GM21447 (cell line): ENCODE results near the gene RIMBP3B.
"Not testable (repeated sequence)": the region's sequence is repeated elsewhere in the genome, so short reads cannot be mapped to it uniquely, and the experiment has no call there.

Experiments used
- ATAC-seq: cut with Tn5 transposase; IDR thresholded peaks from one replicate; pipeline ENCODE4 v1.9.1; 2021; ENCODE audit not compliant: unreplicated experiment

RIMBP3B gene

DNA sequence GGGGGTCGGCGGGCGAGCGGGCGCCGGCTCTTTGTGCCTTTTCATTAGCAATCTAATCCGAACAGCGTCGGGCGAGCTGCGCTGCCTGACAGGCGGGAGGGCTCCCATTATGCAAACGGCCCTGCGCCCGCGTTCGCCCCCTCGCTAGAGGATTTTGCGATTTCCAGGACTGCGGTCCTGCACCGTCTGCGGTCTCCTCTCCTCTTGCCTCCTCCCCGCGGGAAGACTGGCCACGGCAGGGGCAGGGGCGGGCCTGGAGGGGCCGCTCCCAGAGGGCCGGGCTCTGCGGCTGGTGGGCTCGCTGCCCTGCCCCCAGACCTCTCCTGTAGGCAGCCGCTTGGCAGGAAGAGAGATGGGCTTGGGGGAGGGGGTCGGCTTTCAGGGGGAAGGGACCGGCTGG lies 34.3 kb downstream of the RIMBP3B start:
- peak; percentile 24 for ATAC-seq

DNA sequence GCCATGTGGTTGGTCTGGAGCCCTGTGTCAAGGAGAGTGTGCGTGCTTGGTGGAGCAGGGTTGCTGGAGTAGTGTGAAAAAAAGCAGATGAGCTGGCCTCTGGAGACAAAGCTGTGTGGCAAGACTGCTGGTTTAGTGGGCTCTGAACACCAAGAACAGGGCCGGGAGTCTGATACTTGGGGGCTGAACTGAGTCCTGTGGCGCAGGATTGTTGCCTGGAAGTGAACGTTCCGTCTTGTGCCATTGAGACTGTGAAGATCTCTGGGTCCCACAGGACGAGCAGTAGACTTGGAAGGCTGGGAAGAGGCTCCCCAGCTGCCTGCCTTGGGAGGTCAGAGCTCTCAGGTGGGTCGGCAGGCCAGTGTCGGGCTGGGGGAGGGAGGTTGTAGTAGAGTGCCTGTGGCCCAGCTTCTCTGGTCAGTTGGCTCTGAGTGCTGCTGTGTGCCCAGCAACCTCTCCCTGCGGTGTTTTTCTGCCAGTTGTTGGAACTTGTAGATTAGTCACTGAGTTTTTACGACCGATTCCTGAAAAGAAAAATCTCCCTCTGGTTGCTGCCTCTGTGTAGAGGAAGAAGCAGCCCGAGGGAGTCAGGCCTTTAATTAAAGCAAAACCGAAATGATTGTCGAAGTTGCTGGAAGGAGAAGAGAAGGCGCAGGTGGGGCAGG lies 35.6 kb downstream of the RIMBP3B start:
- ATAC-seq: not testable (repeated sequence)

DNA sequence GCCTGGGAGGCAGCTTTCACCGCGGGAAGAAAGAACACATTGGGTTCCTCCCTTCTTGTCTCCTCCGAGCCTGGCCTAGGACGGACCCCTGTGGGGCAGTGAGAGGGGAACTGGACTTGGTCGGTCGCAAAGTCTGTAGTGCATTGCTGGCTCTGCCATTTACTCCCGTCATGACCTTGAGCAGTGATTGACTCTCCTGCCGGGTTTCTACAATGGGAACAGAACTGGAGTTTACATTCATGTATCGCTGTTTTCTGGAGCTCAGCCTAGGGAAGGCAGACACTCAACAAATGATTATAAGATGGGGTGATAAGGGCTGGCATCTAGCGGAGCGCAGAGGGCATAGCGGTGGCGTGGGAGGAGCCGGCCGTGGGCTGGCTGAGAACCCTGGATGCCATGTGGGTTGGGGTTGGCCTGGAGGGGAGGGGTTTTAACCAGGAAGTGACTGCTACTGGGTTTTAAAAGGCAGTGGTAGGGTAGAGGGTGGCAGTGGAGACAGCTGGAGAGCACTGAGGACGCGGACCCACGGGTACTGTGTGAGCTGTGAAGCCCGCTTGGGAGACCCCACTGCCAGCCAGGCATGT lies 36.7 kb downstream of the RIMBP3B start:
- ATAC-seq: not testable (repeated sequence)

DNA sequence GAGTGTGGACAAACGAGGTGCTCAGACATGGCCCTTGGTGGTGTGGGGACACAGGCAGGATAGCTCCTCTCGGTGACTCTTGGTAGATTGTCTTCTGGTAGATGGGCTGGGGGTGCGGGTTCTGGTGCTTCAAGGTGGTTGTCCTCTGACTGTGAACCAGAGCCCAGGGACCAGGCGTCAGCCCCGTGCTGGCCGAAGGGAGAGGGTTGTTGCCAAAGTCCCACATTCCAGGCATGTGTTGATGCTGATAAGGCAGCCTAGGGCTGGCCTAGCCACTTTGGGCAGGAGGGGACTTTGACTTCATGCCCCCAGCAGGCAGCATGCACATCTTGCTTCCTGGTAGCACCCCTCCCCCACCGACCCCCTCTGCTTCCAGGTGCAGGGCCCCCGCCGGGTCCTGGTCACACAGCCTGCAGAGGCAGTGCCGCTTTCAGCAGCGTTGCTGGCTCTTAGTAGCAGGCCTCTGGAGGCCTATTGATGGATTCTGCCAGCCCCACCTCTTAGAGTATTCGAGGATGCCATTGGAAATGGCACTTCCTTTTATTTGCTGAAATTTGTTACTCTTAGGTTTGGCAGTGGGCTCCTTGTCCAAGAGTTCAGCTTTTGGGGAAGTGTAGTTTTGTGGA lies 40.6 kb downstream of the RIMBP3B start:
- not testable (repeated sequence) for ATAC-seq

DNA sequence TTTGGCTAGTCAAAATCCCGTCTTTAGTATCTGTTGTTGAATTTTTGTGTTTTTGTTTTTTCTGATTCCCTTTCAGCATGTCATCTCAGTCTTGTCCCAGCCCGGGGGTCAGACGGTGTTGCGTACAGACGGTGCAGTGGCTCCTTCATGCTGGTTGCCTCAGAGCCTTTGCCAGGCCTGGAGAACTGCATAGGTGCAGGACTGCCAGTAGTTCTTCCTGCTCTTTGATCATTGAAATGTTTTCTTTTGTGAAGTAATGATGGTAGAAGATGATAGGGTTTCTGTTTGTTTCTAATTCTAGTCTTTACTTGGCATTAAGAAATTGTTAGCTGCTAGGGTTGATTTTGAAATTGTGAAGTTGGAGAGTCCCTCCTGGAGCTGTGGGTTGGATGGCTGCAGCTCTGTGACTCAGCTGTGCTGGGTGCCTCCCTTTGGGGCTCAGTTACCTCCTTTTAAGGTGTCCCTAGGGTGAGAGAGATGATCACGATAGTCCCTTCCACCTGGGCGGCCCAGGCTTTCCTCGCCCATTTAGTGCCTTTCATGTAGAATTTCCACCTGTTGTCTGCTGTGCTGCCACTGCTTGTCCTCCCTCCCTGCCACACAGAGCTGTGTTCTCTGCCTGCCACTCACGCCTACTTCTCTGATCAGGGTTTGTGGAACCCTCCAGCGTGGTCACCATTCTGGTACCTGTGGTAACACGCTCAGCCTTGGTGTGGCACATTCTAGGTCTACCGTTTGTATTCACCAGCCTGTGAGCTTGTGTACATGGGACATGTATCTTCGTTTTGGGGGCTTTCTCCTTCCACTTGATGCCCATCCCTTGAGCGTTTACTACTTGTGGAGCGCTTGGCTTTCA lies 51.1 kb downstream of the RIMBP3B start:
- ATAC-seq: not testable (repeated sequence)

DNA sequence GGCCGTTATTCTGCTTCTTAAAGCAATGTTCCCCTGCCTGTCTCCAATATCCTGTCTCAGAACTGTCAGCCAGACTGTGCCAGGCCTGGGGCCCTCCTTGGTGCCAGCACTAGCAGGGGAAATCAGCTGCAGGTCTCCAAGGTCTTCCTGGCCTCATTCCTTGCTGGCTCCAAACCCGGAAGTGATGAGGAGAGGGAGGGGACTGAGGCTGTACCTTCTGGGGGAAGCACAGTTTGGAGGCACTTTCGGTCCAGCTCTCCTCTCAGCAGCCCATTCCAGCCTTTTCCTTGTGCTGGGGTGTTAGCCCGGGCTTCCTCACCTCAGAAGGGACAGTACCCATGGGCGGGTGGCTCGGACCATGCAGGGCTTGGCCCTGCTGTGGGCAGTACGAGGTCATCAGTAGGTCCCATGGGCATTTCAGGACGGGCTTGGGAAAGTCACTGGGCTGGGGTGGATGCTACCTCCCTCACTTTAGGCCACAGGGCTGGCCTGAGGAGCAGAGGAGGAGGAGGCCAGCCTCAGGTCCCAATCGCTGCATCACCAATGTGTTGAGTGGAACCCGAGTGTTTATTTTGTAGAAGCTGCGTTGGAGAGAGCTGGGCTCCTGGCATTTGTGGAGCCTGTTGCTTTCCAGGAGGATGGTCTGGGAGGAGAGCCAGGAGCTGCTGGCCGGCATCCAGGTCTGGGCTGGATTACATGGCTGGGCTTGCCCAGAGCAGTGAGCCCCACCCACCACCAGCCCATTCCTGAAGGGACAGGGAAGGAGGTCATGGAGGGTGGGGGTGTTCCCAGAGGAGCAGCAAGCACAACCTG lies 52.7 kb downstream of the RIMBP3B start:
- ATAC-seq: not testable (repeated sequence)

DNA sequence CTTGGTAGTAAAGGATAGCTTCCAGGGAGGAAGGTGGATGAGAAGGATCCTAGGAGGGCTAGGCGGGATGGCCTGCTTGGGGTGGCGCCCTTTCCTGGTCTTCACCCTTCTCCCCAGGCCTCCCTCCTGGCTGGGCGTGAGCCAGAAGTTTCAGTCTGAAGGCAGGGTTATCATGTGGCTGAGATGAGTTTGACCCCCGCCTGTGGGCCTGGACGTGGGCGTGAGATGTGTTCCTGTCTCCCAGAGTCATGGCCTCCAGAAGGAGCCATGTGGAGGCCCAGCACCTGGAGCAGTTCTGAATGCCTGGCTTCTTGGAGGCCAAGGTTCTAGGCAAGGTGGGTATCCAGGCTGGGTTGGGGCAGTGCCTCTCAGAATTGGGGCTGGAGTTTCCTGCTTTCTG lies 54.5 kb downstream of the RIMBP3B start:
- ATAC-seq: not testable (repeated sequence)
